ENCODE measurements around the gene STIMATE. TPM values are rescaled to one million over a fixed set of nuclear protein-coding genes. Genes with fewer than 3 reads are reported as not detected.

STIMATE gene
- polyA plus RNA-seq, 1 donor, result 5.9 TPM

DNA sequence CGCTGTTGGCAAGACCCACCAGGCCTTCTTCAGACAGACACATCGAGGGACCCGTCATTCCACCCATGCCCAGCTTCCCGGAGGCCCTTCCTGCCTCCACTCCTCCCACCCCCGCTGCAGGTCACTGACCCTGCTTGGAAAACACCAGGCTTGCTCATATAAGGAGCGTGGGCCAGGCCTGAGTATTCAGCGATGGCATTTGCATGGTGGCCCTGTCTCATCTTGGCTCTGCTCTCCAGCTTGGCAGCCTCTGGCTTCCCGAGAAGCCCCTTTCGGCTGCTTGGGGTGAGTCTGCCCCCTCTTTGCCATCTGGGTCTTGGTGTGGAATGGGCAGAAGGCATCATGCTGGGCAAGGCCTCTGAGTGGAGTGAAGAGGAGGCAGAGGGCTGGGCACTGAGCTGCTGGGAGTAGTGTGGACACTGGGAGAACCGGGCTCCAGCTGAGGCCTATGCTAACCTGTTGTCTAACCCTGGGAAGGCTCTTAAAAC is 102.7 kb downstream of the STIMATE start, which contains the start of gene ITIH3:
Gene ITIH3 (plus strand): TSS at position 185 of the 488 bp plus-strand sequence. CDS start 8 bp downstream, at position 193.
- Histone ChIP-seq H3K27me3 (ENCODE audit: control insufficient read depth, insufficient read depth, low read length) (no peaks in the 10 kb centered on the region), H3K4me1 (ENCODE audit: control insufficient read depth, insufficient read depth, low read length) (peaks cover 12% of the 10 kb centered on the region), H3K9me3 (ENCODE audit: control insufficient read depth, low read depth, low read length) (no peaks in the 10 kb centered on the region), H3K36me3 (ENCODE audit: control insufficient read depth, insufficient read depth, low read length) (no peaks in the 10 kb centered on the region), H3K27ac (ENCODE audit: low read length) (no peak within 1 kb of the TSS), H3K4me3 (ENCODE audit: low read length) (no peak within 1 kb of the TSS)
- no CpG with 5 or more reads among the region's 10 CpGs for WGBS (ENCODE audit: insufficient coverage, low lambda C conversion rate)
- DNase-seq, result peak in 1 of 2 donors; percentile 31

DNA sequence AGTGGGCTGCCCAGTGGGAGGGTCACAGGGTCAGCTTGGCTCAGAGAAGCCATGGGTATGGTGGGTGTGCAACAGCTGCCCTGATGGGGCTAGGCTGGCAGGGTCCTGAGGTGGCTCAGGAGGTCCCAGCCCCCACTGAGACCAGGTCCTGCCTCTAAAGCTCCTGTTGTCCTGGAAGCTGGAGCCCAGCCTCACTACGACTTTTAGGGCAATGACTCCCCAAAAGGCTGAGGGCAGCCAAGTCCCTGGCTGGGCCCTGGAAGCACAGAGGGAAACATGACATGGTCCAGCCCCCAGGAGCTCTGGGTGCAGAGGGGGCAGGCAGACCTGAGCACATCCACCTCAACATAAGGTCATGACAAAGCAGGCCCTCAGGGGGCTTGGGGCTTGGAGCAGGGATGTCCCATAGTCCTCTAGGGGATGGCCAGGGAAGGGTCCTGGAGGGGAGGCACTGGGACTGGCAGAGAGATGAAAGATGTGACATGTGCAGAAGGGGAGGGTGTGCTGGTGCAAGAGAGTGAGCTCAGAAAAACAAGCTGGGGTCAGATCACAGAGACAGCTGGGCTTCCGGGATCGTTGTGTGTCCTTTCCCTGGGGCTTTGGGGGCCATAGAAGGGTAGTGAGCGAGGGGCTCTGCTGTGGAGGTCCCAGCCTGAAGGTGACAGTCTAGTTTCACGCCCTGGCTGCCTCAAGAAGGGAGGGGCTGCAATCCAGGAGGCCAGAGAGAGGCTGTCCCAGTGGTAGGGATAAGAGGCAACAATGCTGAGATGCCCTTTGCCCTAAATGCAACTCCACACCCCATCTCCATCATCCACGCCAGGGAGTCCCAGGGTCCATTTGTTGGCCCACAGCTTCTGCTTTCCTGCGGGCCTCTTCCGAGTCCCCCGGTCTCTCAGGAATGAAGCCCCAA is 103.4 kb downstream of the STIMATE start:
- Histone ChIP-seq H3K36me3 (ENCODE audit: control insufficient read depth, insufficient read depth, low read length) (no peaks in the 10 kb centered on the region), H3K4me1 (ENCODE audit: control insufficient read depth, insufficient read depth, low read length) (peaks cover 12% of the 10 kb centered on the region), H3K9me3 (ENCODE audit: control insufficient read depth, low read depth, low read length) (no peaks in the 10 kb centered on the region), H3K4me3 (ENCODE audit: low read length) (no peak overlapping the region), H3K27me3 (ENCODE audit: control insufficient read depth, insufficient read depth, low read length) (no peaks in the 10 kb centered on the region), H3K27ac (ENCODE audit: low read length) (no peak overlapping the region)
- no CpG with 5 or more reads among the region's 9 CpGs for WGBS (ENCODE audit: insufficient coverage, low lambda C conversion rate)
- DNase-seq, result peak in 1 of 2 donors; percentile 53

DNA sequence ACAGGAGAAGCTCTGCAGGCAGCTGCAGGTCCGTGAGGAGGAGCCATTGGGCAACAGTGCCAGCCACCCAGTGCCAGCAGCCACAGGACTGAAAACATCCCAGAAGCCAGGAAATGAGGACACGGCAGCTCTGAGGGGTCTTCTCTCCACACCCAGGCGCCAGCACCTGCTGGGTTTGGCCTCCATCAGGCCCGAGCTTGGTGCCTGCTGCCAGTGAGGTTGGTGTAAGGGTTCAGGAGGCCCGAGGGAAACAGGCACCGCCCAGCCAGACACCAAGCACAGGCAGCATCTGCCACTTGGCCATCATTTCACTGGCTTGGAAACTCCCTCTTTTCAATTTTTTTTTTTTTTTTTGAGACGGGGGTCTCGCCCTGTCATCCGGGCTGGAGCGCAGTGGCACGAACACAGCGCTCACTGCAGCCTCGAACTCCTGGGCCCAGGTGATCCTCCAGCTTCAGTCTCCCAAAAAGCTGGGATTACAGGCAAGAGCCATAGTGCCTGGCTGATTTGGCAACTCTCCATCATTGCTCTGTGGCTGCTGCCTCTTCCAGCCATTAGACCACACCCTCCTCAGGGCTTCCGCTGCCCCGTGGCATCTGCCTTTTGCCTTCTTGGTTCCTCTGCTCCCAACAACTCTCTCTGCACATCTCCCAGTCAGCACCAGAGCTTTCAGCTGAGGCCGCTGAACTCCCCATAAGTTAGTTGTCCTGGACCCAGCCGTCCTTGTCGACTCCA is 104.2 kb downstream of the STIMATE start:
- Histone ChIP-seq H3K36me3 (ENCODE audit: control insufficient read depth, insufficient read depth, low read length) (no peaks in the 10 kb centered on the region), H3K4me3 (ENCODE audit: low read length) (no peak overlapping the region), H3K9me3 (ENCODE audit: control insufficient read depth, low read depth, low read length) (no peaks in the 10 kb centered on the region), H3K27ac (ENCODE audit: low read length) (no peak overlapping the region), H3K4me1 (ENCODE audit: control insufficient read depth, insufficient read depth, low read length) (peaks cover 12% of the 10 kb centered on the region), H3K27me3 (ENCODE audit: control insufficient read depth, insufficient read depth, low read length) (no peaks in the 10 kb centered on the region)
- WGBS (ENCODE audit: insufficient coverage, low lambda C conversion rate), result 30% methylated on average over 2 of the region's 18 CpGs
- DNase-seq, result no peak

DNA sequence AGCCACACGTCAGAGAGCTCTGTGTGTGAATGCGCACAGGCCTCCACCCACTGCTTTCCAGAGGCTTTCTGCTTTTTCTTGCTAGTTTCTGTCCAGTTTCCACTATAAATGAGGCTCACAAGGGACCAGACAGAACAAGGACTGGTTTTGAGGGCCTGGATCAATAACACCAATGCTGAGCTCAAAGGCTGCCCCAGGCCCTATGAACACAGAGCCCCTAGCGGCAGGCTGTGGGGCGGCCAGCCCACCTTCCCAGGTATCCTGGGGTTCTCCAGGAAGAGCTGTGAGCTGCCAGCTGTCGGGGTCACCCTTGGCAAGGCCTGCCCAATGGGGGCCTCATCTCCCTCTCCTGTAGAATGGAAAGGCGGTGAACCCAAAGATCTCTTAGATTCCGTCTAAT is 104.9 kb downstream of the STIMATE start:
- no peak for DNase-seq

DNA sequence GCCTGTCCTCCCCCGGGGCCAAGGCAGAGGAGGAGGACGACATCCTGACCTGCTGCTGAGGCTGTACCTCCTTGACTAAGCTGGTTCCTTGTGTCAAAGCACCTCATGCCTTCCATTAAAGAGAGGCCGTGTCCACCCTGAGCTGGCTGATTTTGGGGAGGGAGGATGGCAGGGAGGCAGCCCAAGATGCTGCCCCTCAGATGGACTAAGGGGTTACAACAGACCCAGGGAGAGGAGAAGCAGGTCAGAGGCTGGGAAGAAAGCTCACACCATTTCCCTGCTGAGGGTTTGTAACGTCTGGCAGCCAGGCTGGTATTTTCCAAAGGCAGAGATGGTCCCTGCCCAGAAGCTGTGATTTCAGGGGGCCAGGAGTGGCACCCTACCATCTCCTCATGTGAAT is 105.4 kb downstream of the STIMATE start:
- DNase-seq, result no peak
- H3K4me1 ChIP-seq (ENCODE audit: control insufficient read depth, insufficient read depth, low read length), result peaks cover 12% of the 10 kb centered on the region
- H3K9me3 ChIP-seq (ENCODE audit: control insufficient read depth, low read depth, low read length), result no peaks in the 10 kb centered on the region
- no CpG with 5 or more reads among the region's 4 CpGs for WGBS (ENCODE audit: insufficient coverage, low lambda C conversion rate)
- H3K27me3 ChIP-seq (ENCODE audit: control insufficient read depth, insufficient read depth, low read length), result no peaks in the 10 kb centered on the region
- no peak overlapping the region for H3K27ac ChIP-seq (ENCODE audit: low read length)
- no peaks in the 10 kb centered on the region for H3K36me3 ChIP-seq (ENCODE audit: control insufficient read depth, insufficient read depth, low read length)
- H3K4me3 ChIP-seq (ENCODE audit: low read length), result no peak overlapping the region

More for the DNA sequence above, 104.9 kb downstream of the STIMATE start:
- Histone ChIP-seq H3K9me3 (ENCODE audit: control insufficient read depth, low read depth, low read length) (no peaks in the 10 kb centered on the region), H3K4me3 (ENCODE audit: low read length) (no peak overlapping the region), H3K4me1 (ENCODE audit: control insufficient read depth, insufficient read depth, low read length) (peaks cover 12% of the 10 kb centered on the region), H3K27me3 (ENCODE audit: control insufficient read depth, insufficient read depth, low read length) (no peaks in the 10 kb centered on the region), H3K36me3 (ENCODE audit: control insufficient read depth, insufficient read depth, low read length) (no peaks in the 10 kb centered on the region), H3K27ac (ENCODE audit: low read length) (no peak overlapping the region)
- no CpG with 5 or more reads among the region's 7 CpGs for WGBS (ENCODE audit: insufficient coverage, low lambda C conversion rate)

DNA sequence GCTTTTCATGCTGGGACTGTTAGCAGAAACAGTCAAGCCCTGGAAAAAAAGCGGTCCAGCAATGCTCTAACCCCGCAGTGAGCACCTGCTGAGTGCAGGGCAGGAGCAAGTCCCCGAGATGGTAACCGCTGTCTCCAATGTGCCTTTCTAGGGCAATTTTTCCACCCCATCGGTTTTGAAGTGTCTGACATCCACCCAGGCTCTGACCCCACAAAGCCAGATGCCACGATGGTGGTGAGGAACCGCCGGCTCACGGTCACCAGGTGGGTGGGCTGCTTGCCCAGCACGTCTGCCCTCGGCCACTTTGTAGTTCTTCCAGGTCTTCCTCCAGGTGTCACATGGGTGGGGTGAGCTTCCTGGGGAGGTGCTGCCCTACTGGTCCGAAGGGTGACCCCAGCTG is 106.0 kb downstream of the STIMATE start:
- no peaks in the 10 kb centered on the region for H3K9me3 ChIP-seq (ENCODE audit: control insufficient read depth, low read depth, low read length)
- DNase-seq, result no peak
- peaks cover 12% of the 10 kb centered on the region for H3K4me1 ChIP-seq (ENCODE audit: control insufficient read depth, insufficient read depth, low read length)
- H3K4me3 ChIP-seq (ENCODE audit: low read length), result no peak overlapping the region
- H3K27me3 ChIP-seq (ENCODE audit: control insufficient read depth, insufficient read depth, low read length), result no peaks in the 10 kb centered on the region
- no peak overlapping the region for H3K27ac ChIP-seq (ENCODE audit: low read length)
- no CpG with 5 or more reads among the region's 12 CpGs for WGBS (ENCODE audit: insufficient coverage, low lambda C conversion rate)
- no peaks in the 10 kb centered on the region for H3K36me3 ChIP-seq (ENCODE audit: control insufficient read depth, insufficient read depth, low read length)

DNA sequence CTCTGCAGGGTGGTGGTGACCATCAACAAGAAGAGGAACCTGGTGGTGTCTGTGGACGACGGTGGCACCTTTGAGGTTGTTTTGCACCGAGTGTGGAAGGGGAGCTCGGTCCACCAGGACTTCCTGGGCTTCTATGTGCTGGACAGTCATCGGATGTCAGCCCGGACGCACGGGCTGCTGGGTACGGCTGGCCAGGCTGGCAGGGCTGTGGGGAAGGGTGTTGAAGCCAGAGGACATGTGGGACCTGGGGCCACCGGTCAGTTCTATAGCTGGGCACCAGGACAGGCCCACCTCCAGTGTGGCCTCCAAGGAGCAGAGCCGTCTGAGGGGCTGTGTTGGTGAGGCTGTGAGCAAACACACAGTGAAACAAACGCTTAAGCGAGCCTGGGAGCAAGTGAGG is 106.6 kb downstream of the STIMATE start:
- H3K9me3 ChIP-seq (ENCODE audit: control insufficient read depth, low read depth, low read length), result no peaks in the 10 kb centered on the region
- no CpG with 5 or more reads among the region's 13 CpGs for WGBS (ENCODE audit: insufficient coverage, low lambda C conversion rate)
- H3K4me3 ChIP-seq (ENCODE audit: low read length), result no peak overlapping the region
- no peaks in the 10 kb centered on the region for H3K27me3 ChIP-seq (ENCODE audit: control insufficient read depth, insufficient read depth, low read length)
- H3K4me1 ChIP-seq (ENCODE audit: control insufficient read depth, insufficient read depth, low read length), result peaks cover 12% of the 10 kb centered on the region
- DNase-seq, result no peak
- no peaks in the 10 kb centered on the region for H3K36me3 ChIP-seq (ENCODE audit: control insufficient read depth, insufficient read depth, low read length)
- no peak overlapping the region for H3K27ac ChIP-seq (ENCODE audit: low read length)

DNA sequence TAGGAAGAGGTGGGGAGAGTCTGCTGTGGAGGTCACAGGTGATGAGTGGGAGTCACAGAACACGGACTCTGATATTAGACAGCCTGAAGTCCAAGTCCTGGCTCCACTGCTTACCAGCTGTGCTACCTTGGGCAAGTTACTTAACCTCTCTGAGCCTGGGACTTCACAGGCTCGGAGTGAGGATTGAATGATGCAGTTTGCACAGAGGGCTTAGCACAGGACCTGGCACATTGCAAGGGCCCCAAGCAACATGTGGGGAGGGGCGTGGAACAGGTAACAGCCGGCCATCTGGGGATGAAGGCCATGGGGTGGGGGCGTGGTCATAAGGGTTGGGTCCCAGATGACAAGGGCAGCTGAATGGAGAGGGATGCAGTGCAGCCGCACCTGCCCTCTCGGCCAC is 107.0 kb downstream of the STIMATE start:
- no peak overlapping the region for H3K27ac ChIP-seq (ENCODE audit: low read length)
- WGBS (ENCODE audit: insufficient coverage, low lambda C conversion rate), result no CpG with 5 or more reads among the region's 7 CpGs
- H3K9me3 ChIP-seq (ENCODE audit: control insufficient read depth, low read depth, low read length), result no peaks in the 10 kb centered on the region
- no peaks in the 10 kb centered on the region for H3K36me3 ChIP-seq (ENCODE audit: control insufficient read depth, insufficient read depth, low read length)
- H3K4me1 ChIP-seq (ENCODE audit: control insufficient read depth, insufficient read depth, low read length), result peaks cover 12% of the 10 kb centered on the region
- no peaks in the 10 kb centered on the region for H3K27me3 ChIP-seq (ENCODE audit: control insufficient read depth, insufficient read depth, low read length)
- no peak overlapping the region for H3K4me3 ChIP-seq (ENCODE audit: low read length)
- no peak for DNase-seq

DNA sequence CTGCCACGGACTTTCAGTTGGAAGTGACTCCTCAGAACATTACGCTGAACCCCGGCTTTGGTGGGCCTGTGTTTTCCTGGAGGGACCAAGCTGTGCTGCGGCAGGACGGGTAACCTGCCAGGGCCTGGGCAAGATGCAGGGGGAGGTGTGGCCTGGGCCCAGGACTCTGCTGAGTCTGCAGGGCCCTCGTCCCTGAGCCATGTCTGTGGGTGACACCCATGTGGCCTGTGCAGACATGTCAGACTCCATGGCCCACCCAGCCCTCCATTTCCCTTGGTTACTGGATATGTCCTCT is 107.7 kb downstream of the STIMATE start:
- no CpG with 5 or more reads among the region's 6 CpGs for WGBS (ENCODE audit: insufficient coverage, low lambda C conversion rate)
- no peak for DNase-seq

DNA sequence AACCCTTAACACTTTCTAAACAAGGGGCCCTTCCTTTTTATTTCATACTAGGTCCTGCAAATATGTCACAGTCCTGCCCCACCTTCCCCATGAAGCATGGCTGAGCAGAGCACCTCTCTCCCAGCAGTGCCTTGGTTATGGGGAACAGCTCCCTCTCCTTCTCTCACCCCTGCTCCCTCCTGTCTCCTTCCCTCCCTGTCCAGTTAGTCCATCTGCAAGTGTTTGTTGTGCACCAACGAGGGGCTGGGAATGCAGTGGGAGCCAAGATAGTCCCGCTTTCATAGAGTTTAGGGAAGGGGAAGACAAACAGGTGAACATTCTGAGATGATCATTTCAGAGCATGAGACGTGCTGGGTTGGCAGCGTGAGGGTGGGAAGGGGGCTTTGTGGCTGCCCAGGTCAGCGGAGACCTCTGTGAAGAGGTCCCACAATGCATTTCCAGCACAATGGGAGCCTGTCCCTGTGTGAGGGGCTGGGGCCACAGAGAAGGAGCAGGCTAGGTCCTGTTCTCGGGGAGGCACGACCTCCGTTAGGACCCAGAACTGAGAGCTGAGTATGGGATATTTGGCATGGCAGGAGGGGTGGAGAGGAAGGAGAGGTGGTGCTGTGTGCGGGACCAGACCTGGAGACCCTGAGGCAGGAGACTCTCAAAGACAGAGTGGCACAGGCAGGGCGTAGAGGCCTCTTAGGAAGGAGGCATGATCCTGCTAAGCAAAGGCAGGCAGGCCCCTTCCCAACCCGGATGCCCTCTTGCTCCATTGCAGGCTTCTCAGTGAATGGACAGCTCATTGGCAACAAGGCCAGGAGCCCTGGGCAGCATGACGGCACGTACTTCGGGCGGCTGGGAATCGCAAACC is 108.2 kb downstream of the STIMATE start:
- Histone ChIP-seq H3K36me3 (ENCODE audit: control insufficient read depth, insufficient read depth, low read length) (no peaks in the 10 kb centered on the region), H3K27me3 (ENCODE audit: control insufficient read depth, insufficient read depth, low read length) (no peaks in the 10 kb centered on the region), H3K4me1 (ENCODE audit: control insufficient read depth, insufficient read depth, low read length) (peaks cover 5% of the 10 kb centered on the region), H3K9me3 (ENCODE audit: control insufficient read depth, low read depth, low read length) (no peaks in the 10 kb centered on the region), H3K4me3 (ENCODE audit: low read length) (no peak overlapping the region), H3K27ac (ENCODE audit: low read length) (no peak overlapping the region)
- DNase-seq, result no peak
- WGBS (ENCODE audit: insufficient coverage, low lambda C conversion rate), result no CpG with 5 or more reads among the region's 16 CpGs

More for the DNA sequence above, 107.7 kb downstream of the STIMATE start:
- Histone ChIP-seq H3K36me3 (ENCODE audit: control insufficient read depth, insufficient read depth, low read length) (no peaks in the 10 kb centered on the region), H3K27ac (ENCODE audit: low read length) (no peak overlapping the region), H3K4me1 (ENCODE audit: control insufficient read depth, insufficient read depth, low read length) (peaks cover 9% of the 10 kb centered on the region), H3K27me3 (ENCODE audit: control insufficient read depth, insufficient read depth, low read length) (no peaks in the 10 kb centered on the region), H3K4me3 (ENCODE audit: low read length) (no peak overlapping the region), H3K9me3 (ENCODE audit: control insufficient read depth, low read depth, low read length) (no peaks in the 10 kb centered on the region)
